ENCODE data around the gene SYT7. TPM values are rescaled to one million over a fixed set of nuclear protein-coding genes. Genes with fewer than 3 reads are reported as not detected.

Gene SYT7
- total and polyA plus RNA-seq, 2 of the 4 experiments (the other 2 are of a cell fraction), result under 0.01 to 0.19 TPM

DNA sequence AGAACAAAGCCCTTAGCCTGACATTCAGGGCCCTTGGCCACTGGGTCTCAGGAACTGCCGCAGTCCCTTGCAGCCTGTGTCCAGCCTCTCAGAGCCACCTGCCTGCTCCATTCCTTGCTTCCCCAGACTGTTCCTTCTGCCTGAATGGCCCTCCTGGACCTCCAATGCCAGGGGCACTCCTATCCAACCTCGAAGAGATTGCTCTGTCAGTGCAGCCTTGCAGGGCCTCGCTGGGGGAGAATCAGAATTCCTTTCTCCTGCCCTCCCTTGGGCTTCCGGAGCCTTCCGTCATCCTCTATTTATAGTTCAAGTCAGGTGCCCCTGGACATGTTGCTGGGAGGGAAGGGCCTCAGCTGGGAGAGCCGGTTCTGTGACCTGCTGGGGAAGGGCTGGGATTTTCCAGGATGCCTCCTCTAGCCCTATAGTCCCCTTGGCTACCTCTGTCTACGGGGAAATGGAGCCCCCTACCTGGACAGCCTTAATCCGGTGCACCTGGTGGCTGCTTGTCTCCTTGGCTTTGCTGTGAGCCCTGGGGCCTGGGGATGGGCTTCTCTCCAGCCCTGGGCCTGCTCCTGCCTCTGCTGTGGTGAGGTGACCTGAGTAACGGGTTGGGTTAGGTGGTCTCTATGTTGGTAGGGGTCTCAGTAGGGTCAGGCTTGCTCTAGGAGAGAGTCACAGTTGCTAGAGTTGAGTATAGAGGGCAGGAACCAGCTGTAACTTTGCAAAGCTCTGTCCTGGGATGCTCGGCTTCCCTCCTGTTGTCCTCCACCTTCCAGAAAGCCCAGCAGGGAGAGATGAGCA lies 45.9 kb upstream of the SYT7 start:
- no peak overlapping the region for H3K9ac ChIP-seq (ENCODE audit: low read depth, low read length)
- WGBS, 2 experiments (ENCODE audit: extremely low coverage in 2 of 2, insufficient read length in 1 of 2), result 20% methylated on average over 1 of the region's 10 CpGs; no CpG with 5 or more reads in 1 of the 2 experiments
- no peak overlapping the region for H2AK5ac ChIP-seq (ENCODE audit: low read depth, low read length)
- H2BK120ac ChIP-seq (ENCODE audit: low read depth, low read length), result no peak overlapping the region
- no peak overlapping the region for H4K8ac ChIP-seq (ENCODE audit: low read depth in 2 of 2, low read length in 2 of 2)
- no peaks in the 10 kb centered on the region for H3K79me1 ChIP-seq (ENCODE audit: low read depth in 1 of 2, low read length in 2 of 2)
- no peak overlapping the region for H3K56ac ChIP-seq (ENCODE audit: extremely low read depth, insufficient read depth, low read length)
- peak overlapping the region; percentile 57 for H2AK9ac ChIP-seq (replicated peaks; ENCODE audit: low read depth, low read length, poor library complexity)
- no peak overlapping the region for H2BK20ac ChIP-seq (ENCODE audit: low read depth, low read length)
- H2BK15ac ChIP-seq (ENCODE audit: low read depth, low read length), result no peak overlapping the region
- in situ Hi-C loops (cut with MboI; ENCODE audit: low sequenced_read_pairs), result loop anchor here (5.0 kb wide), 1 partner anchor 39 kb away; no protein-coding TSS in a partner anchor
- peak overlapping the region; percentile 8 for H2AFZ ChIP-seq (replicated peaks; ENCODE audit: low read length, poor library complexity)
- H3K27me3 ChIP-seq (ENCODE audit: control insufficient read depth, insufficient read depth, low read length), result peaks cover 11% of the 10 kb centered on the region; the same call in 1 of the 2 replicates
- H3K4me3 ChIP-seq (ENCODE audit: insufficient read depth, low read depth, low read length), result no peak overlapping the region
- H4K20me1 ChIP-seq (ENCODE audit: insufficient read depth, low read length), result no peaks in the 10 kb centered on the region
- CTCF ChIA-PET, result interaction anchor here (1.4 to 3.9 kb wide), 2 partner anchors 12 to 24 kb away, joined by 3 to 17 read pairs; no protein-coding TSS in a partner anchor
- dilution Hi-C loops (cut with HindIII; ENCODE audit: low sequenced_read_pairs, unreplicated experiment), result no loop called here
- H3K9me1 ChIP-seq (ENCODE audit: insufficient read depth, low read length), result no peaks in the 10 kb centered on the region
- no peak overlapping the region for H2BK5ac ChIP-seq (ENCODE audit: low read depth, low read length, poor library complexity, severe bottlenecking)
- no peak for ATAC-seq (ENCODE audit: low read depth)
- H3K18ac ChIP-seq (ENCODE audit: low read depth, low read length), result no peak overlapping the region
- no TSS peak for BruUV-seq (replicated peaks)
- no peak overlapping the region for H3K14ac ChIP-seq (replicated peaks; ENCODE audit: low read depth, low read length)
- intact Hi-C loops (cut with micrococcal nuclease), result loop anchor here (5.0 kb wide), 2 partner anchors 94 to 109 kb away; no protein-coding TSS in a partner anchor
- H3K4ac ChIP-seq (ENCODE audit: low read depth, low read length), result no peak overlapping the region
- no peak overlapping the region for H3K27ac ChIP-seq (ENCODE audit: insufficient read depth, low read length)
- no peaks in the 10 kb centered on the region for H3K4me1 ChIP-seq (ENCODE audit: control insufficient read depth, insufficient read depth, low read length)
- H4K5ac ChIP-seq (ENCODE audit: low read depth, low read length), result no peak overlapping the region
- H3K36me3 ChIP-seq (ENCODE audit: control insufficient read depth, insufficient read depth, low read length), result no peaks in the 10 kb centered on the region
- H3K4me2 ChIP-seq (ENCODE audit: low read depth, low read length), result no peak overlapping the region
- H3K9me3 ChIP-seq (ENCODE audit: control insufficient read depth, insufficient read depth, low read length), result no peaks in the 10 kb centered on the region
- POLR2A ChIA-PET (ENCODE audit: unreplicated experiment), result no interaction called here
- peak; percentile 36 for DNase-seq
- no peak overlapping the region for H3K23ac ChIP-seq (ENCODE audit: low read depth, low read length)
- H4K91ac ChIP-seq (ENCODE audit: insufficient read depth, low read depth, low read length), result no peak overlapping the region
- TF ChIP-seq FOS (IDR thresholded peaks at IDR 0.05; ENCODE audit: low read depth, low read length), result no peak
- TF ChIP-seq MXI1 (IDR thresholded peaks at IDR 0.05; ENCODE audit: borderline replicate concordance, low read depth, low read length), result no peak
- no peak for TF ChIP-seq NFE2L2 (IDR thresholded peaks at IDR 0.05; ENCODE audit: low read depth, low read length)
- TF ChIP-seq MAFK (IDR thresholded peaks at IDR 0.05; ENCODE audit: low read depth, low read length), result no peak
- TF ChIP-seq, protein P1, sequence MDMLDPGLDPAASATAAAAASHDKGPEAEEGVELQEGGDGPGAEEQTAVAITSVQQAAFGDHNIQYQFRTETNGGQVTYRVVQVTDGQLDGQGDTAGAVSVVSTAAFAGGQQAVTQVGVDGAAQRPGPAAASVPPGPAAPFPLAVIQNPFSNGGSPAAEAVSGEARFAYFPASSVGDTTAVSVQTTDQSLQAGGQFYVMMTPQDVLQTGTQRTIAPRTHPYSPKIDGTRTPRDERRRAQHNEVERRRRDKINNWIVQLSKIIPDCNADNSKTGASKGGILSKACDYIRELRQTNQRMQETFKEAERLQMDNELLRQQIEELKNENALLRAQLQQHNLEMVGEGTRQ (IDR thresholded peaks at IDR 0.05; ENCODE audit: low read depth, low read length), result no peak
- TF ChIP-seq, protein P2, sequence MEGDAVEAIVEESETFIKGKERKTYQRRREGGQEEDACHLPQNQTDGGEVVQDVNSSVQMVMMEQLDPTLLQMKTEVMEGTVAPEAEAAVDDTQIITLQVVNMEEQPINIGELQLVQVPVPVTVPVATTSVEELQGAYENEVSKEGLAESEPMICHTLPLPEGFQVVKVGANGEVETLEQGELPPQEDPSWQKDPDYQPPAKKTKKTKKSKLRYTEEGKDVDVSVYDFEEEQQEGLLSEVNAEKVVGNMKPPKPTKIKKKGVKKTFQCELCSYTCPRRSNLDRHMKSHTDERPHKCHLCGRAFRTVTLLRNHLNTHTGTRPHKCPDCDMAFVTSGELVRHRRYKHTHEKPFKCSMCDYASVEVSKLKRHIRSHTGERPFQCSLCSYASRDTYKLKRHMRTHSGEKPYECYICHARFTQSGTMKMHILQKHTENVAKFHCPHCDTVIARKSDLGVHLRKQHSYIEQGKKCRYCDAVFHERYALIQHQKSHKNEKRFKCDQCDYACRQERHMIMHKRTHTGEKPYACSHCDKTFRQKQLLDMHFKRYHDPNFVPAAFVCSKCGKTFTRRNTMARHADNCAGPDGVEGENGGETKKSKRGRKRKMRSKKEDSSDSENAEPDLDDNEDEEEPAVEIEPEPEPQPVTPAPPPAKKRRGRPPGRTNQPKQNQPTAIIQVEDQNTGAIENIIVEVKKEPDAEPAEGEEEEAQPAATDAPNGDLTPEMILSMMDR (conservative IDR thresholded peaks at IDR 0.05; ENCODE audit: low read depth, low read length), result no peak
- TF ChIP-seq BHLHE40 (IDR thresholded peaks at IDR 0.05; ENCODE audit: low read depth, low read length), result no peak
- TF ChIP-seq RFX5 (IDR thresholded peaks at IDR 0.05; ENCODE audit: low read depth, low read length), result no peak
- TF ChIP-seq MAZ (IDR thresholded peaks at IDR 0.05; ENCODE audit: borderline replicate concordance, low read depth, low read length), result no peak
- TF ChIP-seq RAD21 (IDR thresholded peaks at IDR 0.05; ENCODE audit: low read length), result no peak
- TF ChIP-seq RCOR1 (IDR thresholded peaks at IDR 0.05; ENCODE audit: insufficient replicate concordance, low read length), result no peak
- TF ChIP-seq, protein P3, sequence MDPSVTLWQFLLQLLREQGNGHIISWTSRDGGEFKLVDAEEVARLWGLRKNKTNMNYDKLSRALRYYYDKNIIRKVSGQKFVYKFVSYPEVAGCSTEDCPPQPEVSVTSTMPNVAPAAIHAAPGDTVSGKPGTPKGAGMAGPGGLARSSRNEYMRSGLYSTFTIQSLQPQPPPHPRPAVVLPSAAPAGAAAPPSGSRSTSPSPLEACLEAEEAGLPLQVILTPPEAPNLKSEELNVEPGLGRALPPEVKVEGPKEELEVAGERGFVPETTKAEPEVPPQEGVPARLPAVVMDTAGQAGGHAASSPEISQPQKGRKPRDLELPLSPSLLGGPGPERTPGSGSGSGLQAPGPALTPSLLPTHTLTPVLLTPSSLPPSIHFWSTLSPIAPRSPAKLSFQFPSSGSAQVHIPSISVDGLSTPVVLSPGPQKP (IDR thresholded peaks at IDR 0.05; ENCODE audit: borderline replicate concordance, low read depth, low read length), result no peak
- TF ChIP-seq POLR2A (IDR thresholded peaks at IDR 0.05; ENCODE audit: low read depth, low read length), result no peak
- TF ChIP-seq CHD1 (IDR thresholded peaks at IDR 0.05; ENCODE audit: low read depth, low read length), result no peak
- TF ChIP-seq SMC3 (IDR thresholded peaks at IDR 0.05; ENCODE audit: low read depth, low read length), result no peak

All from IMR-90 (cell line).